Measurements from ENCODE around the gene CAPN8. TPM values are rescaled to one million over a fixed set of nuclear protein-coding genes. Genes with fewer than 3 reads are reported as not detected.

Gene CAPN8
- total and polyA plus RNA-seq, 11 donors: not detected

DNA sequence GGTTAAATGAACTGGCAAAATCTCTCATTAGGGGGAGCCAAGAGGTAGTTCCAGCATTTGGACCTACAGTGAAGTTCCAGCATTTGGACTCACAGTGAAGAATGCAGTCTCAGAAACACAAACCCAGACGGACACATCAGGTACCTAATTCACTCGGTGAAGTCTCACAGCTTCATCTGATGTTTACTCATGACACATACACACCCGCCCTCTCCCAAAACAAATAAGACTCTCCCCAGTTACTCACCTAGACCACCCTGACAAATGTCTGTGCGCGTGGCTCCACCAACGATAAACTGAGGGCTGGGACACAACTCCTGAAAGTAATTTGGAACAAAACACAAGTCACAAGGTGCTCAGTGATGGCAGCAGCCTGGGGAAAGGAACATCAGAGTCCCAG, 11.4 kb downstream of the CAPN8 start:
- no peak overlapping the region for H3K4me3 ChIP-seq
- H3K4me1 ChIP-seq: peaks cover 0 to 4% (median 0%) of the 10 kb centered on the region in 12 donors
- ATAC-seq (no peak), DNase-seq (no peak)
- peaks cover 0 to 2% (median 0%) of the 10 kb centered on the region in 9 donors for H3K27me3 ChIP-seq
- H3K36me3 ChIP-seq: no peaks in the 10 kb centered on the region
- H3K9me3 ChIP-seq: no peaks in the 10 kb centered on the region
- intact Hi-C loops (cut with DNase I): no loop called here
- TF ChIP-seq, protein P1, sequence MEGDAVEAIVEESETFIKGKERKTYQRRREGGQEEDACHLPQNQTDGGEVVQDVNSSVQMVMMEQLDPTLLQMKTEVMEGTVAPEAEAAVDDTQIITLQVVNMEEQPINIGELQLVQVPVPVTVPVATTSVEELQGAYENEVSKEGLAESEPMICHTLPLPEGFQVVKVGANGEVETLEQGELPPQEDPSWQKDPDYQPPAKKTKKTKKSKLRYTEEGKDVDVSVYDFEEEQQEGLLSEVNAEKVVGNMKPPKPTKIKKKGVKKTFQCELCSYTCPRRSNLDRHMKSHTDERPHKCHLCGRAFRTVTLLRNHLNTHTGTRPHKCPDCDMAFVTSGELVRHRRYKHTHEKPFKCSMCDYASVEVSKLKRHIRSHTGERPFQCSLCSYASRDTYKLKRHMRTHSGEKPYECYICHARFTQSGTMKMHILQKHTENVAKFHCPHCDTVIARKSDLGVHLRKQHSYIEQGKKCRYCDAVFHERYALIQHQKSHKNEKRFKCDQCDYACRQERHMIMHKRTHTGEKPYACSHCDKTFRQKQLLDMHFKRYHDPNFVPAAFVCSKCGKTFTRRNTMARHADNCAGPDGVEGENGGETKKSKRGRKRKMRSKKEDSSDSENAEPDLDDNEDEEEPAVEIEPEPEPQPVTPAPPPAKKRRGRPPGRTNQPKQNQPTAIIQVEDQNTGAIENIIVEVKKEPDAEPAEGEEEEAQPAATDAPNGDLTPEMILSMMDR (IDR thresholded peaks at IDR 0.05): no peak
- TF ChIP-seq POLR2A (IDR thresholded peaks at IDR 0.05): no peak
- no peak overlapping the region for H3K27ac ChIP-seq
- 78 to 89% (median 80%) methylated on average over 6 of the region's 6 CpGs for WGBS, 4 donors

DNA sequence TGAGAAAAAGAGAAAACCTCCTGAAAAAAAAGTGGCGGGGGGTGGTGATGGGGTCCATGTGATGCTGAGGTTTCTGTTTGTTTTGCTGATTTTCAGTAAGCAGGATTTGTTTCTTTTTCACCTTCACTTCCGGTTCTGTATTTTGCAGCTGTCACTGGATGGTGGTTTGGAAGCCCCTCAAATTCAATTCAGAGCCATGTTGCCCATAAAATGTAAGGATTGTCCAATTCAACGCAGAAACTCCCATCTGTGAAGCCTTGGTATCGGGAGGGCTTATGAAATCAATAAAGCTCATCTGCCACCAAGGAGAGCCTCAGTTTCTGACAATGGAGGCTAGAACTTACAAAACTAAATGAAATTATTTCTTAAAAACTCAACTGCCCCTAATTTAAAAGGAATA, 12.1 kb downstream of the CAPN8 start:
- no peak overlapping the region for H3K27ac ChIP-seq
- H3K4me1 ChIP-seq: peaks cover 0 to 4% (median 0%) of the 10 kb centered on the region in 12 donors
- TF ChIP-seq POLR2A (IDR thresholded peaks at IDR 0.05): no peak
- TF ChIP-seq, protein P1 (IDR thresholded peaks at IDR 0.05): no peak
- no peaks in the 10 kb centered on the region for H3K36me3 ChIP-seq
- H3K9me3 ChIP-seq: no peaks in the 10 kb centered on the region
- peaks cover 0 to 2% (median 0%) of the 10 kb centered on the region in 9 donors for H3K27me3 ChIP-seq
- 93 to 96% (median 94%) methylated on average over 4 of the region's 4 CpGs for WGBS, 4 donors
- intact Hi-C loops (cut with DNase I): no loop called here
- DNase-seq: no peak
- ATAC-seq: no peak
- H3K4me3 ChIP-seq: no peak overlapping the region

DNA sequence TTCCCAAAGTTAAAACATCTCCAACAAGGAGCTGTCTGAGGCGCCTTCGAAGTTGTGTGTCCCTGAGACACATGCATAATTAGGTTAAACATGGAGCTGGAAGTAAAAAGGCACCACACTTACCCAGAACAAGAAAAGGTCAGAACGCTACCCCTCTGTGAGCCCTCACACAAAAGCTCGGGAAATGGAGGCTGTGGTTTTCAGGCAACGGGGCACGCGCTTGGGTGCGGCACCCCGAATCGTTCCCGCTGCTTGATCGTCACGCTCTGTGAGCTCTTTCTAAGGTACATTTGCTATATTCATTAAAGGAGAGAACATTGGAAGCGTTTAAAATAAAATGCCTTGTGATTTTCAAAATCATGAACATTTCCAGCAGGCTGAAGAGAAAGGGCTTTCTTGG, 12.5 kb downstream of the CAPN8 start:
- H3K27me3 ChIP-seq: peaks cover 0 to 2% (median 0%) of the 10 kb centered on the region in 9 donors
- H3K4me1 ChIP-seq: peaks cover 0 to 4% (median 0%) of the 10 kb centered on the region in 12 donors
- no peak overlapping the region for H3K27ac ChIP-seq
- ATAC-seq (no peak), DNase-seq (no peak)
- intact Hi-C loops (cut with DNase I): no loop called here
- H3K4me3 ChIP-seq: no peak overlapping the region
- no peak for TF ChIP-seq POLR2A (IDR thresholded peaks at IDR 0.05)
- TF ChIP-seq, protein P1 (IDR thresholded peaks at IDR 0.05): no peak
- 92 to 97% (median 94%) methylated on average over 14 of the region's 14 CpGs for WGBS, 4 donors
- H3K36me3 ChIP-seq: no peaks in the 10 kb centered on the region
- no peaks in the 10 kb centered on the region for H3K9me3 ChIP-seq

DNA sequence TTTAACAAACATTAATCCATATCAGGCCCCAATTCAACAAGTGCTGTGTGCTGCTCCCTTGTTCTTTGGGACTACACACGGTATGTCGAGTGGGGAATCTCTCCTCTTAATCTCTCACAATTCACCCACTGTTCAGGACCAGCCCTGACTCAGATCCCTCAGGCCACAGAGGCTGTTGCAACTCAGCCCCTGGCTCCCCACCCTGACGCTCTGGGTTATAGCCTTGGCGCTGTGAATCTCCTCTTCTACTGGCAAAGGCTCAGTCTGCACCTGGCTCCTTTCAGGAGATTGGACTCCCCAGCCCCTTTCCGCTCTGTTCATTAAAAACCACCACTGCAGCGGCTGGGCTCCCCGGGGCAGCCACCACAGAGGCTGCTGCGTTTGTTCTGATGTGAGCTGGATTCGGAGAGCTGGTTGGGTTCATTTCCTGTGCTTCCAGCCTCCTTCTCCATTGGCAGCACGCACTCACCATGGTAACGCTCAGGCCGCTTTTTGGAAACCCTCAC, 13.0 kb downstream of the CAPN8 start:
- Histone ChIP-seq H3K36me3 (no peaks in the 10 kb centered on the region), H3K9me3 (no peaks in the 10 kb centered on the region), H3K4me3 (no peak overlapping the region), H3K27ac (no peak overlapping the region), H3K4me1 (peaks cover 0 to 4% (median 0%) of the 10 kb centered on the region in 12 donors), H3K27me3 (peaks cover 0 to 2% (median 0%) of the 10 kb centered on the region in 9 donors)
- DNase-seq: no peak
- no peak for TF ChIP-seq POLR2A (IDR thresholded peaks at IDR 0.05)
- TF ChIP-seq, protein P1 (IDR thresholded peaks at IDR 0.05): no peak
- ATAC-seq: no peak
- 69 to 81% (median 74%) methylated on average over 12 of the region's 12 CpGs for WGBS, 4 donors
- intact Hi-C loops (cut with DNase I): no loop called here
